Upper lobe of left lung (tissue), 6 donors: ENCODE data around the gene CCDC158. TPM values are rescaled to one million over a fixed set of nuclear protein-coding genes. Genes with fewer than 3 reads are reported as not detected.
"Not testable (repeated sequence)": the region's sequence is repeated elsewhere in the genome, so short reads cannot be mapped to it uniquely, and the experiment has no call there.

Experiments
- ATAC-seq, 2 donors: fragments of 200-7000 bp; cut with Tn5 transposase; one replicate each; pipeline ENCODE4 v1.9.1; 2022; ENCODE audit warnings: mild to moderate bottlenecking in 2 of 2, moderate library complexity in 2 of 2; ENCODE audit not compliant: low FRiP score in 2 of 2
- DNase-seq, 2 donors: peaks; one replicate each; pipeline ENCODE4 v3.0.0-alpha.2; 2019 to 2020
- H3K27ac ChIP-seq, 4 donors: fragments of 200-600 bp; sonication (generic); one replicate each; pipeline ENCODE4 v1.5.1; 2016 to 2019
- H3K27me3 ChIP-seq, 4 donors: fragments of 200-600 bp; sonication (generic); one replicate each; pipeline ENCODE4 v1.5.1; 2017 to 2019
- H3K36me3 ChIP-seq, 4 donors: fragments of 200-600 bp; sonication (generic); one replicate each; pipeline ENCODE4 v1.5.1; 2016 to 2019
- H3K4me1 ChIP-seq, 4 donors: fragments of 200-600 bp; sonication (generic); one replicate each; pipeline ENCODE4 v1.5.1; 2018 to 2019
- H3K4me3 ChIP-seq, 4 donors: fragments of 200-600 bp; sonication (generic); one replicate each; pipeline ENCODE4 v1.5.1; 2017 to 2019; ENCODE audit warnings: mild to moderate bottlenecking in 2 of 4, moderate library complexity in 1 of 4
- H3K9me3 ChIP-seq, 4 donors: fragments of 200-600 bp; sonication (generic); one replicate each; pipeline ENCODE4 v1.5.1; 2018 to 2019
- CTCF ChIP-seq, 6 experiments: fragments of 450-650 bp in 4 of 6; fragments of 200-600 bp in 2 of 6; sonication (generic) in 2 of 6; IDR thresholded peaks; one replicate each; pipeline ENCODE4 v1.5.1; 2016 to 2019; ENCODE audit warnings: antibody characterized with exemption in 6 of 6
- EP300 ChIP-seq, 4 donors: sonication (generic); formaldehyde crosslinking; IDR thresholded peaks; one replicate each; pipeline ENCODE4 v1.5.1; 2017; ENCODE audit warnings: antibody characterized with exemption in 4 of 4, control low read depth in 2 of 4
- POLR2A ChIP-seq, 4 donors: fragments of 450-650 bp; IDR thresholded peaks; one replicate each; pipeline ENCODE4 v1.5.1; 2016 to 2017; ENCODE audit warnings: antibody characterized with exemption in 4 of 4, mild to moderate bottlenecking in 2 of 4
- POLR2AphosphoS5 ChIP-seq, 2 donors: sonication (generic); formaldehyde crosslinking; IDR thresholded peaks; one replicate each; pipeline ENCODE4 v1.5.1; 2017; ENCODE audit warnings: antibody characterized with exemption in 2 of 2
- WGBS, 2 donors: methylation state at CpG; one replicate each; pipeline ENCODE4 v1.1.5; 2017 to 2018; 5-methylcytosine and 5-hydroxymethylcytosine counted together
- total RNA-seq, 6 donors: library from RNA; depleted of rRNA in 4 of 6; stranded (reverse); fragments of >200 nt in 4 of 6; gene quantifications; one replicate each; pipeline versions ENCODE4 v1.1.0 to v1.2.1, GENCODE V29; 2016 to 2021
- donor health status: DM: no; HTN: no; CAD: no; lungs with moderate emphysema.
- donor health status: DM: no; HTN: yes; CAD: no; lungs with severe emphysema.

The CCDC158 gene
- total RNA-seq, 6 donors from 2014 or later: 0.11 to 1.0 (median 0.37) TPM; not detected in 1

DNA sequence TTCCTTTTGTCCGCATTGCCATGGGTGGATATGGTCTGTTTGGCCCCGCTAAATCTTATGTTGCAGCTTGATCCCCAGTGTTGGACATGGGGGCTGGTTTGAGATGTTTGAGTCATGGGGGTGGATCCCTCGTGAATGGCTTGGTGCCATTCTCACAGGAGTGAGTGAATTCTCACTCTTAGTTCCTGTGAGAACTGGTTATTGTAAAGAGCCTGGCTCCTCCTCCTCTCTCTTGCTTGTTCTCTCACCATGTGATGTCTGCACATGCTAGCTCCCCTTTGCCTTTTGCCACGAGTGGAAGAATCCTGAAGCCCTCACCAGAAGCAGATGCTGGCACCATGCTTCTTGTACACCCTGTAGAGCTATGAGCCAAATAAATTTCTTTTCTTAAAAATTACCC, 137.0 kb downstream of the CCDC158 start:
- TF ChIP-seq POLR2AphosphoS5 (IDR thresholded peaks at IDR 0.05): no peak
- no peak for TF ChIP-seq CTCF (IDR thresholded peaks at IDR 0.05)
- no peak for TF ChIP-seq POLR2A (IDR thresholded peaks at IDR 0.05)
- TF ChIP-seq EP300 (IDR thresholded peaks at IDR 0.05): no peak
- no peak overlapping the region for H3K4me3 ChIP-seq
- H3K4me1 ChIP-seq: peaks cover 0 to 4% (median 0%) of the 10 kb centered on the region in 4 donors
- H3K36me3 ChIP-seq: no peaks in the 10 kb centered on the region
- peaks cover 0 to 5% (median 0%) of the 10 kb centered on the region in 4 donors for H3K9me3 ChIP-seq
- no peak overlapping the region for H3K27ac ChIP-seq
- 78 to 80% methylated on average over 4 of the region's 4 CpGs for WGBS, 2 donors
- no peak for DNase-seq
- H3K27me3 ChIP-seq: no peaks in the 10 kb centered on the region
- no peak for ATAC-seq

DNA sequence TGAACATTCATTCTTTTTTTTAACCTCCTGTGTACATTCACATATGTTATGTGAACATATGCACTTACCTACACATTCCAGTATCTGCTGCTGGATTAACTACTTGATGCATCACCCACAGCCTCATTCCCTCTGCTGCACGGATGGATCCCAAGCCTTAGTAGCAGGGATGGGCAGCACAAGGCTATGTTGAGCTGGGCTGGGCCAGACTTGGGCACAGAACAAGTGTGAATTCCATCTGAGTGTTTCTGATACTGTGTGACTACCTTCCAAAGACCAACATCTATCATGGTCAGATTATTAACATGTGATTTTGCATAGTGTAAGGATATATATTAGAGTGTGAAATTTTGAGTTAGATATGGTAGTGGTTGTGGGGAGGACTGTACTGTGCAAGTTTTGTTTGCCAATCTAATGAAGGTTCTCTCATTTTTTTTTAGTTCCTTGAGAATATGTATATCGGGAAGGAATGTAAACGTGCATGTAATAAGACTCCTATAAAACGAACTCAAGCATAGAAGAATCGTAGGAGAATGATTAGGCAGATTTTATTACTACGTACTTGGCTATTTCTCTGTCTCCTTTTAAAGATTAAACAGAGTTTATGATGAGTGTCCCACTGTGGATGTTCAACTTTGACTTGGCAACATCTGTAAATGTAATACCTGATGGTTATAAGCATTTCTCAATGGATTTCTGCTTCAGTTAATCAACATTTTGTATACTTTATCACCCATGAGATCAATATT, 137.8 kb downstream of the CCDC158 start:
- 85 to 90% methylated on average over 6 of the region's 6 CpGs for WGBS, 2 donors
- H3K9me3 ChIP-seq: peaks cover 0 to 5% (median 0%) of the 10 kb centered on the region in 4 donors
- no peaks in the 10 kb centered on the region for H3K36me3 ChIP-seq
- ATAC-seq: no peak
- no peak overlapping the region for H3K27ac ChIP-seq
- H3K27me3 ChIP-seq: no peaks in the 10 kb centered on the region
- DNase-seq: no peak
- TF ChIP-seq EP300 (IDR thresholded peaks at IDR 0.05) (no peak), CTCF (IDR thresholded peaks at IDR 0.05) (no peak), POLR2AphosphoS5 (IDR thresholded peaks at IDR 0.05) (no peak), POLR2A (IDR thresholded peaks at IDR 0.05) (no peak)
- H3K4me3 ChIP-seq: no peak overlapping the region
- H3K4me1 ChIP-seq: peaks cover 0 to 4% (median 0%) of the 10 kb centered on the region in 4 donors

DNA sequence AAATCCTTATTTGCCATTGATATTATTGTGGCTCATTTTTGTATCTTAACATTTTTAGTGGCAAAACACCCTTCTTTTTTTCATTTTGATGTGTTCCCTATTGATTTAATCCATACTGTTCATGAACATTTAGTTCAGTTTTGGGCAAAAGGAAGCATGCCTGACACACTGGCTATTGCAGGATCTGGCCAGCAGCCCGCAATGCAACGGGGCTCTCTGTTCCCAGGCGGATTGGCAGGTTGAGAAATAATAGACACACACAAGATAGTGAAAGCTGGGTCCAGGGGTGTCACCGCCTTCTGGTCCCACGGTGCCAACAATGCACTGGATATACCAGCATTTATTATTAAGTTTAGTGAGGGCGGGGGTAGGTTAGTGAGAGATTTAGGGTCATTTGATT, 139.3 kb downstream of the CCDC158 start:
- not testable (repeated sequence) for DNase-seq, H3K27me3 ChIP-seq, H3K27ac ChIP-seq, ATAC-seq, H3K9me3 ChIP-seq, H3K4me3 ChIP-seq, H3K36me3 ChIP-seq, H3K4me1 ChIP-seq
- 60 to 79% methylated on average over 6 of the region's 6 CpGs for WGBS, 2 donors

DNA sequence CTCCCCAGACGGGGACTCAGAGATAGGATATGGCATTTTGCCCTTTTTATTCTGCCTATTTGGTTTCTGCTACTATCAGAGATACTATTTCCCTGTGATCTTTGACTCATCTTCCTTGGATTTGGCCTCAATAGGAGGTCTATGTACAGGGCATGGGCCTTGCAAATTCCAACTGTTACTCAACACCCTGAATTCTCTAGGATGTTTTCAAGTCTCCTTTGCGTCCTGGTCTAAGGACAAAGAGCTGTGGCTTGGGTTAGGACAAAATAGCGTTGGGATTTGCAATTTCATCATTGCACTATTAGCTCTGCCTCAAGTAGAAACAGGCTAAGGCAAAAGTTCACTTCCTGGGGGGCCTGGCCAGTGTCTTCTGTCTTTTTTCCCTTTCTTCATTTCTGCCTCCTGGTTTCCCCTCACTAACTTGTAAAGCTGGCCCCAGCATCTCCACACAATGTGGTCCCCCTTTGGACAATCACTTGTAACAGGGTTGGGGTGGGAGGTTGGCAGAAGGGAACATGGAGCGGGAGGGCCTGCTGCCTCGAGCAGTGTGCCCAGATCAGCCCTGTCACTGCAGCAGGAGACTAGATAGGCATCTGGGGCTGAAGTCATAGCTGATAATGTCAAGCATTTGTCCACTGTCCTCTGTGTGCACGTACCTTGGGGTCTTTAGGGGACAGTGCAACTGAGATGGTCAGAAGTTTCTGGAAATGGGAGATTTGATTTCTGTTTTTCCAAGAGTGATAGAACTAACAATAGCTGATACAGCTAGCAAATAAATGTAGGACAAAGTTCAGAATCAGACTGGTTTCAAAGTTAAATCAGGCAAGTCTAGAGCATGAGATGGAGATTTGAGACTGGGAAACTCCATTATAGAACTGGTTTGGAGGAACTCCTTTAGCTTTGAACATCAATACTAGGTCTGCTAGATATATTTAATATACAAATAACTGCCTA, 140.2 kb downstream of the CCDC158 start:
- no peak for TF ChIP-seq POLR2AphosphoS5 (IDR thresholded peaks at IDR 0.05)
- TF ChIP-seq EP300 (IDR thresholded peaks at IDR 0.05): no peak
- no peak for TF ChIP-seq CTCF (IDR thresholded peaks at IDR 0.05)
- TF ChIP-seq POLR2A (IDR thresholded peaks at IDR 0.05): no peak
- peaks cover 0 to 4% (median 0%) of the 10 kb centered on the region in 4 donors for H3K4me1 ChIP-seq
- peak in 1 of 2 donors; percentile 43 for ATAC-seq
- H3K4me3 ChIP-seq: no peak overlapping the region
- H3K27ac ChIP-seq: peak overlapping the region in 1 of 4 donors; percentile 35
- 81 to 85% methylated on average over 6 of the region's 6 CpGs for WGBS, 2 donors
- peaks cover 0 to under 1% (median 0%) of the 10 kb centered on the region in 4 donors for H3K9me3 ChIP-seq
- no peaks in the 10 kb centered on the region for H3K27me3 ChIP-seq
- DNase-seq: no peak
- H3K36me3 ChIP-seq: no peaks in the 10 kb centered on the region

DNA sequence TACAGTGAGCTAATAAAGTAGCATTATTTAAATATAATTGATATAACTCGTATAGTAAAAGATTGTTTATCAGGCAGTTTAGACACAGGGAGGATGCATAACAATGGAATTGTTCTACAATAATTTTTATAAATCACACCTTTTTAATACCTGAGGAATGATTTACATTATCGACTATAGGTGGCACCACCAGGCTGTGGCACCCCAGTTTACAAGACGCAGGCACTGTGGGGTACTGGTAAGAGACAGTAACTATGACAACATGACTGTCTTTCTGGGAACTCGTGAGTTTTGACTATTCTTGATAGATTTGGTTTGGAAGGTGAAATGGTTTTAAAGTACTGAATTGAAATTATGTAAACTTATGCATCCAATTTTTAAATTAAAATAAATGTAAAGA, 141.5 kb downstream of the CCDC158 start:
- Histone ChIP-seq H3K4me3 (no peak overlapping the region), H3K27ac (no peak overlapping the region), H3K27me3 (no peaks in the 10 kb centered on the region), H3K4me1 (peaks cover 0 to 4% (median 0%) of the 10 kb centered on the region in 4 donors), H3K9me3 (no peaks in the 10 kb centered on the region), H3K36me3 (no peaks in the 10 kb centered on the region)
- DNase-seq: no peak
- WGBS, 2 donors: 76 to 85% methylated on average over 4 of the region's 4 CpGs
- no peak for TF ChIP-seq POLR2AphosphoS5 (IDR thresholded peaks at IDR 0.05)
- TF ChIP-seq EP300 (IDR thresholded peaks at IDR 0.05): no peak
- TF ChIP-seq CTCF (IDR thresholded peaks at IDR 0.05): no peak
- no peak for TF ChIP-seq POLR2A (IDR thresholded peaks at IDR 0.05)
- ATAC-seq: no peak
